CD1c-positive myeloid dendritic cell (primary cell): ENCODE data around the gene PGAP2.

Source experiments
- DNase-seq: peaks from one replicate; pipeline ENCODE4 v3.0.0-alpha.2; 2016; ENCODE audit errors: extremely low spot score

Gene PGAP2

DNA sequence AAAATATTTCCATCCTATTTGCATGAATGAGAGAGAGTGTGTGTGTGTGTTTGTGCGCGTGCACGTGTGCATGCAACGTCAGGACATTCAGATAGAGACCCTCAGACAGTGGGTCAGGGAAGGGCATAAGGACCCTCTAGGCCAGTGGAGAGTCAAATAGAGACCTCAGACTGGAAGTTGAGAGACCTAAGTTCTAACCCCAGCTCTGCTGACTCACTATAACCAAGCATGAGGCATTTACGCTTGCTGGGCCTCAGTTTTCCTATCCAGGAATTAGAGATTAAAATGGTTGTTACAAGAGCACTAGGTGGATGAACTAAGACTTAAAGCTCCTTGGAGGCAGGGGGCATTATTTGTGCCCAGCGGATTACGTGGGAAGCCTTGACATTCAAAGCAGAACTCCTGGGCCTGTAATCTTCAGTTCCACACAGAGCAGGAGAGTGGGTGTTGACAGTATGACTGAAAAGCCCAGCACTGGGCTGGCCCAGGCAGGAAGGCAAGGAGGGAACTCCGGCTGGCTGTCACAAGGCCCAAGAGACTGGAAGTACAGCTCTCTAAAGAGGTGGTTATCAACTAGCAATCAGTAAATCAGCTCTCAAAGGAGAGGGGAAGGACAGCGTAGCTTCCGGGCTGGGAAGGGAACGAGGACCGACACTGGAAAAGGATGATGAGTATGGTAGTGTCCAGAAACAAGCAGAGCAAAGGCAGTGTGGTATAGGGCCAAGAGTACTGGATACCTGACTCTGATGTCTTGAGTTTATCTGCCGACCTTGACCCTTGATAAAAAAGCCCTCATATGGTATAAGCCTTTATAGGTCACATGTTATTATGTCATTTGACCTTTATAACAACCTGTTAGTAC lies 23.2 kb downstream of the PGAP2 start:
- DNase-seq = peak; percentile 91

DNA sequence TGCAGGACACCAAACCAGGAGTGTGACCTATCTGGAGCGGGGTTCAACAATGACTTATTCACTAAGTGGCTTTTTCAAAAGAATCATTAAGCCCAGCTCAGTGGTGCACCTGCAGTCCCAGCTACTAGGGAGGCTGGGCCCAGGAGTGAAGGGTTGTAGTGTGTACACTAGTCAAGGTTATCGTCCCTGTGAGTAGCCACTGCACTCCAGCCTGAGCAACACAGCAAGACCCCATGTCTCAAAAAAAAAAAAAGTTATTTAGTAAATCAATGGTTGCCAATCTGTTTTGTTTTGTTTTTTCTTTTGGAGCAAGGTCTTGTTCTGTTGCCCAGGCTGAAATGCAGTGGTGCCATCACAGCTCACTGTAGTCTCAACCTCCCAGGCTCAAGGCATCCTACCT lies 24.5 kb downstream of the PGAP2 start:
- DNase-seq = no peak

DNA sequence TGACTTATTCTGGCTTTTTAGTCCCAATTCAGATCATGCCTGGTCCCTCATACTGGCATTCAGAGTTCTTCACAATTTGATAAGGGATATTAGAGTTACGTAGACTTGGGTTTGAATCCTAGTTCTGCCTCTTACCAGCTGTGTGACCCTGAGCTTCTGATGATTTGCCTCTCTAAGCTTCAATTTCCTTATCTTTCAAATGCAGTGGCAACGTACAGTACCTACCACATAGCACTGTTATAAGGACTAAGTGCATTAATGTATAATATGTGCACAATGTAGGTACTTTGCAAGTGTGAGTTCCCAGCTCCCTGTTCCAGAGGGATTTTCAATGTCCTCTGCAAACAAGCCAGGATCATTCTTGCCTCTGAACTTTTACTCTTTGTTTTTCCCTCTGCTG lies 25.1 kb downstream of the PGAP2 start:
- no peak for DNase-seq

DNA sequence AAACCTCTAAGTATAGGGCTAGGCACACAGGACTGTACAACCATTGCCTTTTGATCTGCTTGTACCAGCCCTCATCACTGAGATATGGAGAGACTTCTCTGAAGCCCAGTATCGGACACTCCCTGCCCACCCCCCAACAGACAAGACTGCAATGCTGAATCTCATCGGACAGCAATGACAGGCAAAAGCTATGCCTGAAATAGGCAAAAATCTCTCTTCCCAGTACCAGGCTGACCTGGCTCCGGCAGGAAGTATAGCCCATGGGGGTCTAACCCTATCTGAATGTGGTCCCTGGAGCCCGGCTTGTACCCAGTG lies 25.9 kb downstream of the PGAP2 start:
- no peak for DNase-seq

DNA sequence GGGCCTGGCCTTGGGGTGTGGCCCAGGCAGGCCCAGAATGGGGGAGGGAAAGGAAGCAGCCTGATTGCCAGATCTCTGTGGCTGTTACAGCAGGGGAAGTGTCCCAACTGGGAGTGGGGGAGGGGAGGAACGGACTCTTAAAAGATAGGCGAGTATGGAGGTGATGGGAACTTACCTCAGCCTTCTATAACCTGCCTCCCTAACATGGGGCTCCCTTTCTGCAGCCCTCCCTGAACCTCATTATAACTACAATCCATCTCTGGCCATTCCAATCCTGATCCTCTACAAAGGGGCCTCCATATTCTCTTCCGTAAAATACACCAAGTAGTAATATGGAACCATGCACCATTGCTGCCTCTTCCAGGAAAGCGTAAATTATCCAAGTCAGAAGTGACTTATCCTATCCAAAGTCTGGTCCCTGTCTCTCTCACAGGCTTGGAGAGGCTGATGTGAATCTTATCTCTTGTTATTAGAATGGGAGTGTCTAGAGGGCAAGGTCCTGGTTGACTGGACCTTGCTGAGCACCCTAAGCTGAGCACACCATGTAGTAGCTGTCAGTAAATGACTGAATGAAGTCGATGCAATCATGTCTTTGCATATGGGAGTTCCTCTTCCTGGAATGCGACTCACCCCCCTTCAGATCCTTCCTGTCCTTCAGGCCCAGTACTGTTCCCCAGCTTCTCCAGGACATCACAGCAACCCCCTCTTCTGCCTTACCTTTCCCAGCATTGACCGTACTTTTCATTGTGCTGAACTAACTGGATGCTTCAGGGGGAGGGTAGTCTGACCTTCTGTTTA lies 26.5 kb downstream of the PGAP2 start:
- peak; percentile 55 for DNase-seq

DNA sequence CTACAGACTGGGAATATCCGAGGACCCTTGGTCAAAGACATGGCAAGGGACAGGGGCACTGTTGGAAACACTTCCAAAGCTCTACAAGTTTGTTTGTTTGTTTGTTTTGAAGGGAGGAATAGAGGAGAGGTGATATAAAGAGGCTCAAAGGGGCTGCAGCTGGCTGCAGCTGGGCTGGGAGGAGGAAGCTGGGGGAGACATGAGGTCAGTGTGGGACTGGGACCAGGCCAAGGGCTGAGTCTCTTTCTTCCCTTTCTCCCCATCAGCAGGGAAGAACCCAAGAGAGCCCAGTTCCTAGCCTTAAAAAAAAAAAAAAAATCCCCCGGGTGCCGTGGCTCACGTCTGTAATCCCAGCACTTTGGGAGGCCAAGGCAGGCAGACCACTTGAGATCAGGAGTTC lies 27.4 kb downstream of the PGAP2 start:
- no peak for DNase-seq

DNA sequence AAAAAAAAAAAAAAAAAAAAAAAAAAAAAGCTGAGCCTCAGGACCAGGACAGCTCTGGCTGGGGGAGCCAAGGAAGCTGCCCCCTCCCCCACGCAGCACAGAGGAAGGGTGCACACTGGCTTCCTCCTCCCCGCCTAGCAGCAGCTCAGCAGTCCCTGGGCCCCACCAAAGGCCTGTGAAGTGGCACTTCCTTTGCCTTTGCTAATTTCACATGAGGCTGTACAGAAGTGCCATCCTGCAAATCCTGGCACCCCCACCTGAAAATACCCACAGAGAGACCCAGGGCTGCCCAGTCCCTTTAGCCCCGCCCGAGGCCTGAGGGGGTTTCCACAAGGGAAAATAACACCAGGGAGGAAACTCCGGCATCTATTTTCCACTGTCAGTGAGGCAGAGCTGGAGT lies 28.5 kb downstream of the PGAP2 start:
- DNase-seq = peak; percentile 45

DNA sequence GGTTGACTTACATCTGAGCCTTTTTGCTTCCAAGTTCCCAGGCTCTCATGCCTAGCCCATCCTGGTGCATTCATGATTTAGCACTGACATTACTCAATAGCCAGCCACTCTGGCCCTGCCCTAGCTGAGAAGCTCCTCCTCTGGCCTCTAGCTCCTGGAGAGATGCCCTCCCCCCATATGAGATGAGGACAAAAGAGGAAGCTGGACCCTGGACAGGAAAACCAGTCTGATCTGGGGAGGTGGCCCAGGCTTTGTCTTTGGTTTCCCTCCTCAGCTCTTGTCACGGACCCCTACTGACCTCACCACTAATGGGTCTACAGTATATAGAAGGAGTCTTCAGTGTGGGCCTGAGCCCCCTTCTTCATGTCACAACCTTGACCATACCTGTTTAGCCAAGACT lies 29.4 kb downstream of the PGAP2 start:
- peak; percentile 80 for DNase-seq

DNA sequence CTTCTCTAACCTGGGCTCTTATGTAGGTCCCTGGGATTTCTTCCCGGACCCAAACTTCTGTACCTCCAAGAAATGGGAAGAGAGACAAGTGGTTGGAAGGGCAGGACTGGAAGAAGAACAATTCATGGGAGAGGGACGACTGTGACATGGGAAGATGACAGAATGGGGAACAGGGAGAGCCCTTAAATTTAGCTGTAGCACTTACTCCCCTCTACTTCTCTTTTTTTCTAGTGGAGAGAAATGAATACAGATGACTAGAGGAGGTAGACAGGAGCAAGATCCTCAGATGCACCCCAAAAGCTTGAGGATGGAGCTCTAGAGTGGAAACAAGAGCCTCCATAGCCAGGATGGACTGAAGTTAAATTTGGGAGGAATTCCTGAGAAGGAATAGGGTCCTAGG lies 30.1 kb downstream of the PGAP2 start:
- peak; percentile 64 for DNase-seq

DNA sequence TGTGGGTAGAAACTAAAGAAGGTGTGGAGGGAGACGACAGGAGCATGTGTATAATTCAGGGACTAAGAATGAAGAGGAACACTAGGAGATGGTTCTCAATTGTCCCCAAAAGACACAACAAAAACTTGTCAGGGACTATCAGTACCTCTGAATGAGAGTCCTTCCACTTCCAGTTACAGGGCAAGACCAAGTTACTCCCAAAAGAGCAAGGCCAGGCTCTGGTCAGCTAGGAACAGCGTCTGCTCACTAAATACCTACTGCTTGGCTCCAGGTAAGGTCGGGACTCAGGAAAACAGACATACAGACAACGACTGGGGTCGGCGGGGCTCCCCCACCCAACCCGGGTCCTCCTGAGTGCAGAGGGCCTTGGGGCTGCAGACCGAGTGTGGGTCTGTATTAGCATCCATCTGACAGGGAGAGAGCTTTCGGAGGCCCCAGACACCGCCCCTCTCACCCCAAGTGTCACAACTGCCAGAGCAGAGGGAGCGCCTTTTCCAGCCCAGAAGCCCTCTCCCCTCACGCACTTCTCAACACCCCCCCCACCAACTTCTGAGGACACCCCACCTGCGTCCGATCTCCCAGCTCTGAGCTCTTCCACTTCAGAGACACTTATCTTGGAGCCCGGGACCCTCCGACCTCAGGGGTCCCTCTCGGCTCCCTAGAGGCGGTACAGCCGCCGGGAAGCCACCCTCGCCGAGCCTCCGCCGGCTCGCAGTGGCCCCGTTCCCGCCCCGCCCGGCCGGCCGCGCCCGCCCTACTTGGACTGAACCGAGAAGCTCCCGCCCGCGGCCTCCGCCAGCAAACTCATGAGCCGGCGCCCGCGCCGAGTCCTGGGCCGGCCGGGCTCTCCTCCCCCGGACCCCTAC lies 31.9 kb downstream of the PGAP2 start:
- DNase-seq = no peak

DNA sequence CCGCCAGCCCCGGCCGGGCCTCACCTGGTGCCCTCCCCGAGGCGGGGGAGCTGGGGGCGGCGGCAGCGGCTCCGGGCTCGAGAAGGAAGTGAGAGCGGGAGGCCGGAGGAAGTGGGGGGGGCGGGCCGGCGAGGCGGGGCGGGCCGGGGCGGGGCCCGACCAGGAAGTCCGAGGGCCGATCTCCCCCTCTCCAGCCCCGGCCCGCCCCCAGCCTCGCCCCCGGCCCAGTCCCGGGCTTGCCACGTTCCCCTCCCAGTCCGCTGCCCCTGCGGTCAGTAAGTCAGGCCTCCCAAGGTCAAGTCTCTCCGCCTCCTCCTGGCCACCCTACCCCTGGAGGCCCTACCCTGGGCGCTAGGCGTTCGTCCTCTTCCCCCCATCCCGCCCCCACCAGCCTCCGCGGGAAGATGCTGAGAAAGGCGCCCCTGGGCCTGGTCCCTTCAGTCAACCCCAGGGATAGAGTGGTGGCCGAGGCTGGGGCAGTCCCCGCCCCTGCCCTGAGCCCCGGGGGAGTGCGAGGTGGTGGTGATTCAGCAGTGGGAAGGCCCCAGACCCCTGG lies 32.6 kb downstream of the PGAP2 start, which contains the start of gene RHOG:
RHOG (minus strand) TSS at position 90 of the 556 bp plus-strand sequence. CDS start 12,821 bp downstream, outside the sequence.
- DNase-seq = peak; percentile 82

DNA sequence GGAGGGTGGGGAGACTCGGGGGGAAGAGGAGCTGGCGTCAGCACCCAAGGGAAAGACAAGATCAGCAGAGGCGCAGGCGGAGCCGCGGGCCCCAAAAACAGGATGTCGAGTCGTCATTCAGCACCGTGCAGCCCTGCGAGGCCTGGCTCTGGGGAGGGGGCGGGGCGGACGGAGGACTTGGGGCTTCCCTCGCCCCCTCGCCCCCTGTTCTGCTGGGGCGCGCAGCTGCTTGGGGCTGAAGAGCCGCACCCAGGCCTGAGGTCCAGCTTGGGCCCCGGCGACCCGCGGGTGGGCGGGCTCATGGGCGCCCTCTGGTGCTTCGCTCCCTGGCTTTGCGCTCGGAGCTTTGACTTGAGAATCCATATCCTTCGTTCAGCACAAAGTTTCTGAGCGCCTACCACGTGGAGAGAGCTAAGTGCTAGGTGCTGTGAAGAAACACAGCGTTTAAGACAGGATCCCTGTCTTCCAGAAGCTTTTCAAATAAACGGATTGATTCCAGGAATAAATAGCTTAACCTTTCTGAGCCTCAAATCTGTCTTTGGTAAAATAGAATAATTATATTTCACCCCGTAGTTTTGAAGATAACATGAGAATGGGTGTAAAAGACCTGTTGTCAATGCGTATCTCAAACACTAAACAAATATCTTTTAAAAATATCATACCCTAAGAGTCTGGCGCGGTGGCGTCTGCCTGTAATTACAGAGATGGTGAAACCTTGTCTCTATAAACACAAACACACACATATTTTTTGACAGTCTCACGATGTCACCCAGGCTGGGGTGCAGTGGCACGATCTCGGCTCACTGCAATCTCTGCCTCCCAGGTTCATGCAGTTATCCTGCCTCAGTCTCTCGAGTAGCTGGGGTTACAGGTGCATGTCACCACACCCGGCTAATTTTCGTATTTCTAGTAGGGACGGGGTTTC lies 33.3 kb downstream of the PGAP2 start:
- peak; percentile 95 for DNase-seq

DNA sequence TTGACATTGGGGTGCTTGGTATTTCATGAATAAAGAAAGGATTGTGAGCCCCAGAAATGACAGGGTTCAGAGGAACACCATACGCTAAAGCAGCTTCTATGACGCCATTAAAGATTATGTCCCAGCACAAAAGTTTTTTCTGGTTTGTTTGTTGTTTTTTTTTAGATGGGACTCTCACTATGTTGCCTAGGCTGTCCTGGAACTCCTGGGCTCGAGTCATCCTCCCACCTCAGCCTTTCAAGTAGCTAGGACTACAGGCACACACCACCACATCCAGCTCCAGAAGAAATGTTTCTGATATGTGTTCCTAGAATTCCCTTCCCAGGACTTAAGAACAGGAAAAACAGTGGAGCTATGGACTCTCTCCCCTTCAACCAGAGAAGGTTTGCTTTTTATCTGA lies 35.0 kb downstream of the PGAP2 start:
- no peak for DNase-seq

DNA sequence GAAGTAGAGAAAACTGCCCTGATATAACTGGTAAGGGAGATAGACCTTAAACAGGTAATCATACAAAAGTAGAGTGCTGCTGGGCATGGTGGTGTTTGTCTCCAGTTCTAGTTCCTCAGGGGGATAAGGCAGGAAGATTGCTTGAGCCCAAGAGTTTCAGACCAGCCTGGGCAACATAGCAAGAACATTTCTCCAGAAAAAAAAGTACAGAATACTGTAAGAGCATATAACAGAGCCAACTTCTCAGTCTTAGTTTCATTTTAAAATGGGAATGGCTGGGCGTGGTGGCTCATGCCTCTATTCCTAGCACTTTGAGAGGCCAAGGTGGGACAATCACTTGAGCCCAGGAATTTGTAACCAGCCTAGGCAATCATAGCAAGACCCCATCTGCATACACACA lies 36.9 kb downstream of the PGAP2 start:
- DNase-seq = no peak

DNA sequence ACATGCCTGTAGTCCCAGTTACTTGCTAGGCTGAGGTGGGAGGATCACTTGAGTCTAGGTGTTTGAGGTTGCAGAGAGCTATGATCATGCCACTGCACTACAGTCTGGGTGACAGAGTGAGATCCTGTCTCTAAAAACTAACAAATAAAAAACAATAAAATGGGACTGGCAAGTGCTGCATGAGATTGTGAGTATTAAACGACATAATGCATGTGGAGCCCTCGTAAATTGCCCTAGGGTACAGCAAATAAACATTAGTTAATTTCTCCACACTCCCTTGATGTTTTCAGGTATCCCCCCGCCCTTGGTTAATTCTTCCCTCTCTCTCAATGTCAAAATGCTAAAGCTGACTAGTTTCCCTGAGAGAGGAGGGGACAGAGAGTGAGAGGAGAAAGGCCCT lies 37.3 kb downstream of the PGAP2 start:
- no peak for DNase-seq

DNA sequence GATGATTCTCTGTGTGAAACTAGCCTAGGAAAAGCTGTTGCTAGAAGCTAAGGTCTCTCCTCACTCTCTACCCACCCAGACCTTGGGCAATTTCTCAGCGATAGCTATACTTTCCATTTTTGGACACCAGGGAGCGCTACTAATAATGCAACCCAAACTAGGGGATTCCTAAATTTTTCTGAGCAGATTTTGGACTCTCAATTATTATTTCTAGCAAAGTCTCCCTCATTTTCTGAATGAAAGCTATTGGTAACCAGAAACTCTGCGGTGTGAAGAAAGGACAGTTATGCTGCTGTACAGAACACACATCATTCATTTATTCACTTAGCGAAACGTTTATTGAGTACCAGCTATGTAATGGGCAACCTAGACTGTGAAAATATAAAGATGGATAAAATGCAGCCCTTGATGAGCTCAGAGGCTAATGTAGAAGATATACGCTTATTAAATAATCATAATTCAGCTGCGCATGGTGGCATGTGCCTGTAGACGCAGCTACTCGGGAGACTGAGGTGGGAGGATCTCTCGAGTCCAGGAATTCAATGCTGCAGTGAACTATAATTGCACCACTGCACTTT lies 41.0 kb downstream of the PGAP2 start:
- peak; percentile 77 for DNase-seq

DNA sequence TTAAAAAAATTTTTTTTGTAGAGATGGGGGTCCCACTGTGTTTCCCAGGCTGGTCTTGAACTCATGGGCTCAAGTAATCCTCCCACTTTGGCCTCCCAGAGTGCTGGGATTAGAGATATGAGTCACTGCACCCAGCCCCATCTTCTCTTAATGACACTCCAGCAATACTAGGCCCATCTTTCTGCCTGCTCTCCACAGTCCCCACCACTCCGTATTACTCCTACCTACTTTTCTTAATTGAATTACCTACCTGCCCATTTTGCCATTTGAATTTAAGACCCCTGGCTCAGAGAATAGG lies 45.1 kb downstream of the PGAP2 start:
- no peak for DNase-seq

DNA sequence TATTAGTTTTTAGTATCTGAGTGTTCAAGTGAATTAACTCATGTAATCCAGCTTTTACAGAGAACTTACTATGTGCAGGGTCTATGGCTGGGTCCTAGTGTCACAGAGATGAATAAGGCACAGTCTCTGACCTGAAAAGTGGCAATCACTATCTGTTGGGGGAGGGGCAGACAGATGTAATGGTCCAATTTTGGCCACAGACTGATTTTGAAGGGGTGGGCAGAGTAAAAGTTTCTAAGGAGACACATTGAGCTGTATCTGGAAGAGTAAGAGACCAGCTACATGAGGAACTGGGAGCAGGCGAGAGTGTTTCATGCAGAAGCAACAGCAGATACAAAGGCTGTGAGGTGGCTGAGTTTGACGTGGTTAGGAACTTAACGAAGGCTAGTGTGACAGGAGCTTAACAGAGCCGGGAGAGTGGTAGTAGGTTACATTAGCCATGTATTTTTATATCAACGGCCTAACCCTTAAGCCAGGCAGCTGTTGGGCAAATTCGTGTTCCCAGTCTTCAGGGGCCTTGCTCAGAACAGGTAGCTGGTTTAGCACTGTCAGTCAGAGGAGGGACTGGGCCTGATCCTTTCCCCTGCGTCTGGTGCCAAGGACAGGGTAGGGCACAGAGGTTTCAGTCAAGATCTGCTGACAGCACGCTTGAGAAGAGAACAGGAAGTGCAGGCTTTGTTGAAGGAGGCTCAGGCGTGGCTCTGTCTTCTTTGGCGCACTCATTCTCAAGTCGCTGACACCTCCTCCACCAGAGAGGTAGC lies 45.7 kb downstream of the PGAP2 start:
- peak; percentile 76 for DNase-seq

DNA sequence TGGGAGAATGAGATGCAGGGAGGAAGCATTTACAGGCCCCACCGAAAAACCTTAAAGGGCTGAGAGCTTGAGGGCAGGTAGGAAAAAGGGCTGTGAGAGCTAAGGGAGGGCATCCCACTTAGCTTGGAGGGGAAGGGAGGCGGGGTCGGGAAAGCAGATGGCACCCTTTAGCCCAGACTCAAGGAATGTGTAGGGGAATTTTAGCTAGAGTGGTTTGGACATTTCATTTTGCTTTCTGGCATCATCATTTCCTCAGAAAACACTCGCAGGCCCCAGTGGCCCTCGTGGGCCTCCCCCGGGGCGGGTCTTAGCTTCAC lies 46.3 kb downstream of the PGAP2 start:
- no peak for DNase-seq
